ENCODE data around the gene STING1.
"Not testable (repeated sequence)": the region's sequence is repeated elsewhere in the genome, so short reads cannot be mapped to it uniquely, and the experiment has no call there.

STING1 gene

DNA sequence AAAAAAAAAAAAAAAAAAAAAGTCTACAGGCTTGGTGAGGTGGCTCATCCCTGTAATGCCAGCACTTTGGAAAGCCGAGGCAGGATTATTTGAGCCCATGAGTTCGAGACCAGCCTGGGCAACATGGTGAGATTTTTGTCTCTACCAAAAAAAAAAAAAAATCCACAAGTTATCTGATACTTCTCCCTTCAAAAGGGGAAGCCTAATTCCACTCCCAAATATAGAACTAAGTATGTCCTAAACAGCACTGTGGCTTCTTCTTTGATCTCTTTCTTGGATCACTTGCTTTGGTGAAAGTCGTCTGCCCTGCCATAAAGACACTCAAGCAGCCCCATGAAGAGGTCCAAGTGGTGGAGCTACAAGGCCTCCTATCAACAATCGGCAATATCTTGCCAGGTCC, 18.8 kb upstream of the STING1 start:
- no peak for DNase-seq

DNA sequence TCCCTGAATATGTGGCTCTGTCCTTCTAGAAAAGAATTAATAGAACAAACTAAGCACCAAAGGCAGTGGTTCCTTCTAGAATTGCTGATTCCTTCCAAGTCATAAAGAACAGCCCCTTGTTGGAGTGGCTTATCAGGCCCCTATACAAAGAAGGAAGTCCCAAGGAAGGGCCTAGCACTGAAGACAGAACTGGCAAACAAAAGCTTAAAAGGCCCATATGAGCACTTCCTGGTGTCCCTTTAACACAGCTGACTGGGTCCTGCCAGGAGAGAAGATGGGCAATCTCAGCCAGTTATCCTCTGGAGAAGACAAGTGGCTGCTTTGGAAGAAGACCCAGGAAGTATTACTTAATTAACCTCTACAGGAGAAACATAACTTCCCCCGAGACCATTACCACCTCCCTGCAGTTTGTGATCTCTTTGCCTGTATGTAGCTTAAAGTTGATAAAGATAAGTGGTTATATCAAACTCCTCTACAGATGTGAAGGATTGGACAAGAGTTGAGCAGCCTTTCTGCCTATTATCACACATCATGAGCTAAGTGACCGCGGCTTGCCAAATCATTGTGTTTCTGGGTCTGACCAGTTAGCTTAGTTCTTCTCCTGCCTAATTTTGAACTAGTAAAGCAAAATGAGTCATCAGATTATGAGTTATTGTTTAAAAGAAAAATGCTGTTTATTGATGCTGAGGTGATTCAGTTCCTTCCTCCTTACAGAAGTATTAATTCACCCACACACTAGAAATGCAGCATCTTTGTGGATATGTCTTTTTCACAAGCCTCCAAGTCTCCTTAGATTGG, 13.3 kb upstream of the STING1 start:
- DNase-seq: no peak

DNA sequence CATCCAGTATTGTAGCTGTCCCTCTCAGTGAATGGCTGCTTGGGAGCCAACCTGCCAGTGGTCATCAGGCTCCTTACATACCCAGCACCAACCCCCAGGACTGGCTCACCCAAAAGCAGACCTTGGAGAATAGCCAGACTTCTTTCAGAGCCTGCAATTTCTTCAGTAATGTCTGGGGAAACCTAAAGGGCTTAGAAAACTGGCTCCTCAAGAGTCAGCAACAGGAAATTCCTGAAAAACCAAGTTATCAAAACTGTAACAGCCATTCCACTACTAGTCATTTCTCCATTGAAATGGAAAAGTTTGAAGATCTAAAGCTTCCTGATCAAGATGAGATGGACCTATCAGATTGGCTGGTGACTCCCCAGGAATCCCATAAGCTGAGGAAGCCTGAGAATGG, 12.3 kb upstream of the STING1 start:
- no peak for DNase-seq

DNA sequence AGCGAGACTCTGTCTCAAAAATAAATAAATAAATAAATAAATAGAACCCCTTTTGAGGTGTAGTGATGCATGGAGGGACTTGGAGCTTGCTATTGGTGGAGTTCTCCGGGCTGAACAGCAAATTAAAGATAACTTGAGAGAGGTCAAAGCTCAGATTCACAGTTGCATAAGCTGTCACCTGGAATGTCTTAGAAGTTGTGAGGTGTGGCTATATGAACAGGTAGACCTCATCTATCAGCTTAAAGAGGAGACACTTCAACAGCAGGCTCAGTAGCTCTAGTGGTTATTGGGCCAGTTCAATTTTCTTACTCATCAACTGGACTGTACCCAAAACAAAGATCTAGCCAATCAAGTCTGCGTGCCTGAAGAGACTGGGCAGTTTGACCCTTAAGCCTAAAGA, 11.7 kb upstream of the STING1 start:
- DNase-seq: no peak

DNA sequence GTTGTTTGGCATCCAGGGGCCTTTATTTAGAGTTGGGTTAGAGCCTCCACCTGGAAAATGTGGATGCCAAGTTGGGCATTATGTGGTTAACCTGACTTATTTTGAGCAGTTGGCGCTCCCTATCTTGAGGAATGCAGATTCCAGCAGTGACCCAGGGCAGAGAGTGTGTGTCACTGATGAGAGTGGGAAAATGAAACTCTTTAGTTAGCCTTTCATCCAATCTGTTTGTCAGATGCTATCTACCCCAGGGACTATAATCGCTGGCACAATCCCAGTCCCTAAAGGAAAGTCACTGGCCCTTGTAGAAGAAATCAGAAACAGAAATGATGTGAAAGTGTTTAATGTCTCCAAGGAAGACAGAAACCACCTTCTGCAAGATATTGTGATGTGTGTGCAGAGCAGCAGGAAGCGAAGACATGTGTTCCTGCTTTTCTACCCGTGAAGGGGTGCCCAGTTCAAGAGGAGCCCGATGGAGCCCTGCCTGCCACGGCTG, 10.2 kb upstream of the STING1 start:
- DNase-seq: no peak

DNA sequence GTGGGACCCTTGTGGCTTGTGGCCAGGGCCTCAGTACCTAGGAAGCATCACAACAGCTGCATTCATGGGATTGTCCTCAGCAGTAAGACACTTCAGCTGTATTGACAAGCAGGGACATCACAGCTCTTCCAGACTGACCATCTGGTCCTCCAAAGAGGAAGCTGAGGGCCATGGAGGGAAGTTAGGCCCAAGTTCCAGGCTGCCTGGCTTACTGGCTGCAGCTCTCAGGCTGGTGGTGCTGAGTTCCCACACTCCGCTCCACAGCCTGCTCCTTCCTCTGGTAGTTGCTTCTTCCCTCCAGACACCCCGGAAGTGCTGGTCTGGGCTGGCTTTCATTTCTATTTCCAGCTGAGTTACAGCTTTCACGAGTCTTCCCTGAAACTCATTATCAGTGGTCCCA, 5.7 kb upstream of the STING1 start:
- DNase-seq: no peak

DNA sequence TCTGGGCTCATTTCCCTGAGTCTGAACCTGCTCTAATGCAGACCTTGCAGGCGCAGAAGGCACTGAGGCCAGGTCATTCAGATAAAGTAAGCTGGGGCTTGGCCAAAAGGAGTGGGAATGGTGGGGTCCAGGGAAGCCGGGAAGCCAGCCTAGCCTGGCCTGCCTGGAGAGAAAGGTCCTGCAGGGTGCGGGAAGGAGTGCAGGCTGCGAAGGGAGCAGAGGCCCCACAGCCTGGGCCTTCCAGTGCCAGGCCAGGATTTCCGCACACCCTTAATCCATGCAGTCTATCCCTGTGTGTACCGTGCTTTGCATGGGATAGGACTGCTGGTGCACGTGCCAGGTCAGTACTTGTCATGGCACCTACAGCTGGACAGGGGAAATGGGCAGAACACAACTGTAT, 3.6 kb upstream of the STING1 start:
- no peak for DNase-seq

DNA sequence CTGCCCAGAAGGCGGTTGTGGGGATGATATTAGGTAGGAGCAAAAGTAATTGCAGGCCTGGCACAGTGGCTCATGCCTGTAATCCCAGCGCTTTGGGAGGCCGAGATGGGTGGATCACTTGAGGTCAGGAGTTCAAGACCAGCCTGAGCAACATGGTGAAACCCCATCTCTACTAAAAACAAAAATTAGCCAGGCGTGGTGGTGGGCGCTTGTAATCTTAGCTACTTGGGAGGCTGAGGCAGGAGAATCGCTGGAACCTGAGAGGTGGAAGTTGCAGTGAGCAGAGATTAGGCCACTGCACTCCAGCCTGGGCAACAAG, 291 bp upstream of the STING1 start:
- DNase-seq: not testable (repeated sequence)

DNA sequence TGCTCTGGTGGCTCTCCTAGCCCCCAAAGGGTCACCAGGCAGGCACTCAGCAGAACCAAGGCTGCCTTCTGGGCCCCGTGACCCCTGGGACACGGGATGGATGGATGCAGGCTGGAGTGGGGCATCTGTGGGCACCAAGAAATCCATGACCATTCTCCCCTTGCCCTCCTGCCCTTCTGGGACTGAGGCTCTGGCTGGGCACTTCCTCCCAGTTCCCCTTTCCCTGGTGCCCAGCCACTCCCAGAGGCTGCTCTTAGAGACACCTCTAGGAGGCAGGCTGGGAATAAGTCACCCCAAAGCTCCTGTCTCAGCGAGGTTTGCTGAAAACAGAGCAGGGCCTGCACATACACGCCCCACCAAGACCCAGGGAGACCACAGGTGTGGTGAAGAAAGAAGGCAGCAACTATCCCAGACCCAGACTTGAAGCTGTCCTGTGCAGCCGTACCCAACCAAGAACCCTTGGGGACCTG, 943 bp downstream of the STING1 start:
- no peak for DNase-seq

DNA sequence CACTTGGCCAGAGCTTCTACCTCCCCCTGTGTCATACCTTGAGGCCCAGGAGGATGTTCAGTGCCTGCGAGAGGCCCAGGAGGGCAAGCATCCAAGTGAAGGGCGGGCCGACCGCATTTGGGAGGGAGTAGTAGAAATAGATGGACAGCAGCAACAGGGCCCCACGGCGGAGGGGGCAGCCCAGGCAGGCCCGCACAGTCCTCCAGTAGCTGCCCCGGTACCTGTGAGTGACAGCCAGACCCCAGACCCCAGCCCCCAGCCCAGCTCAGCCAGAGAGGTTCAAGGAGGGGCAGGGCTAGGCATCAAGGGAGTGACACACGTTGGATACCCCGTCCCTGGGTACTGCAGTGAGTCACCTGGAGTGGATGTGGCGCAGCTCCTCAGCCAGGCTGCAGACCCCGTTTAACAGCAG, 1.4 kb downstream of the STING1 start:
- no peak for DNase-seq

DNA sequence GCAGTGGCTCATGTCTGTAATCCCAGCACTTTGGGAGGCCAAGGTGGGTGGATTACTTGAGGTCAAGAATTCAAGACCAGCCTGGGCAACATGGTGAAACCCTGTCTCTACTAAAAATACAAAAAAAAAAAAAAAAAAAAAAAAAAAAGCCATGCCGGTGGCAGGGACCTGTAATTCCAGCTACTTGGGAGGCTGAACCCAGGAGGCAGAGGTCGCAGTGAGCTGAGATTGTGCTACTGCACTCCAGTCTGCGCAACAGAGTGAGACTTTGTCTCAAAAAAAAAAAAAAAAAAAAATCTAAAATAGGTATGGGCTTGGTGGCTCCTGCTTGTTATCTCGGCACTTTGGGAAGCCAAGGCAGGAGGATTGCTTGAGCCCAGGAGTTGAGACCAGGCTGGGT, 2.8 kb downstream of the STING1 start:
- DNase-seq: not testable (repeated sequence)

DNA sequence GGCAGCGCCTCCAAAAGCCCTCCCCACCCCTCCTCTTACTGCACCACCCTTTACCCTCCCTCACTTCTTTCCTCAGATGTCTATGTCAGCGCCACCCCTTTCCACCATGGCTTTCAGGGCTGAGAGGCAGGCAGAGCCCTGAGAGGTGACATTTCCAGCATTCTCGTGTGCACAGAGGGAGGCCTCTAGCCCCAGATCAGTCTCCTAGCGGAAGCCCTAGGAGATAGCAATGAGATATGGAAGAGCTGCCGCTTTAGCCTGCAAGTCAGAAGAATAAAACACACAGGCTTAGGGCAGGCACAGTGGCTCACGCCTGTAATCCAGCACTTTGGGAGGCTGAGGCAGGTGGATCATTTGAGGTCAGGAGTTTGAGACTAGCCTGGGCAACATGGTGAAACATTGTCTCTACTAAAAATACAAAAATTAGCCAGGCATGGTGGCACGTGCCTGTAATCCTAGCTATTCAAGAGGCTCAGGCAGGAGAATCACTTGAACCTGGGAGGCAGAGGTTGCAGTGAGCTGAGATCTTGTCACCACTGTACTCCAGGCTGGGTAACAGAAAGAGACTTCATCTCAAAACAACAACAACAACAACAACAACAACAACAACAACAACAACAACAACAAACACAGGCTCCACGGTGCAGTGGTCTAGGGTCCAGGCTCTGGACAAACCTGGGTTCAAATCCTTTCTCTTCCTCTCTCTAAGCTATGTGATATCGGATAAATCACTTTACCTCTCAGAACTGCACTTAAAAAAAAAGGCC, 3.7 kb downstream of the STING1 start:
- DNase-seq: not testable (repeated sequence)

DNA sequence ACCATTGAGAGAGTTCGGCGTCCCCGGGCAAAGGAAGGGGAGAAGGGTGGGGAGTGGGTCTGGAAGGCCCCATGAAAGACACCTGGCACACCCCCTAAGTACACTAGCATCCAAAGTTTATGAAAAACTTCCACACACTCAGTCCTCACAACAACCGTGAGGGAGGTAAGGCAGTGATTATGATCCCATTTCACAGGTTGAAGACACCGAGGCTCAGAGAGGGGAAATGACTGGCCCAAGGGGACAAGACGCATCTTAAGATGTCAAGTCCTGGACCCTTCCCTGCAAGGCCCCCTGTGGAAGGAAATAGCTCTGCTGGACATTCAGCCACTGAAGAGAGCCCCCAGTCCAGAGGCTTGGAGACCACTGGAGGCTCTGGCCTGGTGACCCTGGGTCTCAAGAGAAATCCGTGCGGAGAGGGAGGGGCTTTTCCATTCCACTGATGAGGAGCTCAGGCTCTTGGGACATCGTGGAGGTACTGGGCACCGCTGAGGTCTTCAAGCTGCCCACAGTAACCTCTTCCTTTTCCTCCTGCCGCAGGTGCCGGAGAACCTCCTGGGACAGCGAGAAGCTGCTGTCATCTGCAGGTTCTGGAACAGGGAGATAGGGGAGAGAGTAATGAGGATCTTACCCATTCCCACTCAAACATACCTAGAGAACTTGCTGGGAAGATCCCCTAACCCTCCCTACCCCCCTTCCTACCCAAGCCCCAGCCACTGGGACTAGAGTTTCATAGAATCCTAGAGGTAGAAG, 6.5 kb downstream of the STING1 start:
- no peak for DNase-seq

DNA sequence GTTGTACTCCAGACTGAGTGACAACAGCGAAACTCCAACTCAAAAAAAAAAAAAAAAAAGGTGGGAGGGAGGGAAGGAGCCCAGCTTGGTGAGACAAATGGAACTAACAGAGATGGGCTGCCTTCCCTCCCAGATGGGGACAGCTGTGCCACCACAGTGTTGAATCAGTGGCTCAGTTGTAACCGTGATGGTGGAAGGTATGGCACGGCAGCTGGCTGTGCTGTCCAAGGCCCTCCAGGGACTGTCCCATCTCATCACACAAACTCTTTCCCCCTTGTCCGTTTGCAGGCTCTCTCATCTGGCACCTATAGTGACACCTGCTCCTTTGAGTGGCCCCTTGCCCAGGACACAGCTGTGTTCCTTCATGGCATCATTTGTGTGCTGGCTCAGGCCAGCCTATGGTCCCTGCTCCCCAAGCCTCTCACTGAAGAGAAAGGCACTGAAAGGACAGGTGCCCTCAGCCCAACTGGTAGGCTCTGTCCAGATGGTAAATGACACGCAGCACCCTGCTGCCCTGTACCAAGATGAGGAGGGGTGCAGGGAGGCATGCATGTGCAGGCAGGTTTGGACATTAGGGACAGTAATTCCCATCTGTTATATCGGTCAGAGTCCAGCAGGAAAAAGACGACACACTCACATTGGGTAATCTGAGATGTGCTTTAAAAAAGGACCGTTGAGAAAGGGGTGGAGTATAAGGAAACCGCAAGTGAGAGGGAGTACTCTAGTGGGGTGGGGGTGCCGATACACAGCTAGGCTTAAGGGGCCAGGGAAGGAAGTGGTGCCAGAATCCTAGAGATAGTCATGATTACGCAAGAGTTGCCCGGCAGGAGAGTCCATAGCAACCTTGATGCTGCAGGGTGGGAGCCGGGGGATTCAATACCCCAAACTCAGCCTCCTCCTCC, 7.4 kb downstream of the STING1 start:
- DNase-seq: no peak

DNA sequence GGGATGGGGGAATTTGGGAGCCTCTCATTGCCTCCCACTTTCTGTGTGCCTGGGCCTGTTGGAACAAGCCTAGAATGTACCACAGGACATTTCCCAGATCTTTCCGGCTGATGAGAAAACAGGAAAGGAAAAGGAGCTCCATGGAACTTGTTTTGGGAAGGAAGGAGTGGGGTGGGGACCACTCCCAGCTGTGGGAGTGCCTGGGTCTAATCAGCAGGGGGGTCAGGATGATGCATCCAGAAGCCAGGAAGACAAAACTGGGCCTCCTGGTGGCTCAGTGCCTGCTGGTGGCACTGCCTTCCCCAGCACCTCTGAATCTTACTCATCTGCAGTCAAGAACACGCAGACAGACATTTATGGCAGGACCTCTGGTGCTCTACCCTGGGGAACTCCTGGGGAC, 9.0 kb downstream of the STING1 start:
- no peak for DNase-seq

DNA sequence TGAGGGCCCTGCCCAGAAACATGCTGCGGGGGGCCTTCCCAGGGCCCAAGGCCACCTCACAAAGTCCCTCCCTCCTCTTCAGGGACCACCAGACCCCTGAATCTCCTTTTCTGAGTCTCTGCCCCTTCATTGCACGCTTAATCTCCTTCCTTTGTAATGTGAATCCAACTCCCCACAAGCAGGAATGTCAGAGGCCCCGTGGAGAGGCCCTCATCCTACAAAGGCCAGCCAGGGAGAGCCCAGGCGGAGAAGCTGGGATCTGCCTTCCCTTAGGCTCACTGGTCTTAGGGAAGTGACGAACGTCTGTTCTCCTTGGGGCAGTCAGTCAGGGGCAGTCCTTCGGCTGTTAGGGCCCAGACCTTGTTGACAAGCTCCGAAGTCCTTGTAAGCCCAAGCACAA, 9.5 kb downstream of the STING1 start:
- DNase-seq: no peak

DNA sequence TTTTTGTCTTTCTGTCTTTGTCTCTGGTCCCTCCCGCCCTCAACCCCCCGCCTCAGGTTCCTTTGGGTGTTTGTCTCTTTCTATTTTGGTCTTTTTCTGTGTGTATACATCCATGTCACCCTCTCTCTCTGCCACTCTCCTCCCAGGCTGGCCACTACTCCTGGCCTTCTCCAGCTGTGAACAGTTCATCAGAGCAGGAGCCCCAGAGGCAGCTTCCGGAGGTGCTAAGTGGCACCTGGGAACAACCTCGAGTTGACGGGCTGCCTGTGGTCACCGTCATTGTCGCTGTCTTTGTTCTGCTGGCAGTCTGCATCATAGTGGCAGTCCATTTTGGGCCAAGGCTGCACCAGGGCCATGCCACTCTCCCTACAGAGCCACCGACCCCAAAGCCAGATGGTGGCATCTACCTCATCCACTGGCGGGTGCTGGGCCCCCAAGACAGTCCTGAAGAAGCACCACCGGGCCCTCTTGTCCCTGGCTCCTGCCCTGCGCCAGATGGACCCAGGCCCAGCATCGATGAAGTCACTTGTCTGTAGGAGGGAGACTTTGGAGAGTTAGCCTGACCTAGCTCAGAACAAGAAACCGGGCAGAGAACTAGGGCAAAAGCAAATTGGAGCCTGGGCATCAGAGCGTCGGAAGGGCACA, 10.1 kb downstream of the STING1 start:
- DNase-seq: no peak

DNA sequence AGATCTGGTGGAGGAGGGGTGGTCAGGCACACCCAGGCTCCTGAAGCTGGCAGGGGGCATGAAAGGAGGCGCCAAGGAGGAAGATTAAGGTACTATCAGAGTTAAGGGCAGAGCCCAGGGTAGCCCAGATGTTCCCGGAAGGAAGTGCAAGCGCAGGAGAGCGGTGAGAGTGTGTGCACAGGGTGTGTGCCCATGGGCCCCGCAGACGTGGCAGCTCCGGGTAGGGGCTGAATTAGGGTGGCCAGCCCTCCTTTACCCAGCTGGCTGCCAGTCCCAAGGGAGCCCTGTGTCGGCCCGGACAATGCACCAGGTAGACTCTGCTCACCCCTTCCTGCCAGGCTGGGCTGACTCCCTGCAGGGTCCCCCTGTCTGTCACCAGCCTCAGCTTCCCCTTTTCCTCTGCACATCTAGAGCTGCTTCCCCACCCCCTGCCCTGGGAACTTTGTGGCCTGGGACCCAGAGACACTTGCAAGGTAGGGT, 11.7 kb downstream of the STING1 start, which contains the start of gene SMIM33:
TSS of gene SMIM33 (plus strand) at position 184 of the 480 bp plus-strand sequence. CDS start at position 302, 118 bp downstream.
- no peak for DNase-seq

DNA sequence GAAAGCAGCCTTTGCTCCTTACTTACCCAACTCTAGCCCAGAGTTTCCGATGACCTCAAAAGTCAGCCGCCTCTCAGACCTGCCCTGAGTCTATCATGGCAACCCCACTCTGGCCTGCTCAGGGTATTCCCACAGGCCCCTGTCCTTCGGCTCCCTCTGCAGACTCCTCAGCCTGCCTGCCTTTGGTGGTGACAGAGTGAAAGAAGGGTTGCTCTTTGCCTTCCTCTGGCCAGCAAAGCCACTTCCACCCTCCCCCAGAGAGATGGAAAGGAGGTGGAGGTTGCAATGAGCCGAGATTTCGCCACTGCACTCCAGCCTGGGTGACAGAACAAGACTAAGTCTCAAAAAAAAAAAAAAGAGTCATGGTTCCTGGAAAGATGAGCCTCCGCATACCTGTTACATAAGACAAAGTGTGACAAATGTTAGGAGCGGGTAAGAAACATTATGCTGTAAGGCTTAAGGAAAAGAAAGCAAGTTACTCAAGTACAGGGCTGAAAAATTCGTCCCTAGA, 14.1 kb downstream of the STING1 start:
- no peak for DNase-seq

DNA sequence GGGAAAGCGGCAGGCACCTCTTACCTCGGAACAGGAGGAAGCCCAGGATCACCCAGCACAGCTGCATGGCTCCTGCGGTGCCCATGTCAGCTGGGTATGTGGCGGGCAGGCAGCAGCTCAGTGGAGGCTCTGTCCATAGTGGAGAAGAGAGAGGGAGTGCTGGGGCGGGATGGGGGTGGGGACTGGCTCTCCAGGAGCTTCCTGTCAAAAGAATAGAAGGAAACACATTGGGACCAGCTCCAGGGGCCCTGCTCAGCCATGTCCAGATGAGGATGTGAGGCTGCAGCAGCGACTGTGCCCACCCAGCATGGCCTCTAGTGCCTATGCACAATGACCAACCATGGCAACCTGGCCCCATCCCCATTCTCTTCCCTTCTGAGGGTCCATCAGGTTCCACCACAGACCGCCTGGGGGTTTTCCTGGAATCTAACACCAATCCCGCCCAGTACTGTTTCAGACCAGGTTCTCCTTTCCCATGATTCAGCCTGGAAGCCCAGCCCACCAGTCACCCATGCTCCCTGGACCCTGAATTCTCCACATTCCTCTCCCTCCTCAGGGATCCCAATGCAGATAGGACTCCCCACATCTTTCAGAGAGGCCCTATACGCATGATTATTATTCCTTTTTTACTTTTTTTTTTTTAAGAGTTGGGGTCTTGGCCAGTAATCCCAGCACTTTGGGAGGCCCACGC, 19.8 kb downstream of the STING1 start, which contains the start of gene ECSCR:
TSS of gene ECSCR (minus strand) at position 158 of the 691 bp plus-strand sequence. CDS start at position 85, 73 bp downstream.
- no peak for DNase-seq

DNA sequence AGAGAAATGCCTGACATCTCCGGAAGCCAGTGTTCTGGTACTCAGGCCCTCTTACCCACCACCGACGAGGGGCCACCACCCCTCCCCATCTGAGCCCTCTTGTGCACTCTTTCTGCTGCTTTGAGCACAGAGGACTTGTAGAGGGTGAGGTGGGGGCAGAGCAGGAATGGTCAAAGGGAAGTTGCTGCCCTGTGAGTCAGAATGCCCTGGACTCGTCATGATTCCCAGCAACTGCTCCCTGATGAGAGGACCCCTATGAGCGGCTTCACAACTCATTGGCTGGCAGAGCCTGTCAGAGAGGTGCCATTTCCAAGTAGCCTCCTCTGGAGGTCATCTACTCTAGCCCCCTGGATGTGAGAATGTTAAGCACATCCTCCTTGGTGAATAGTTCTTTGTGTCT, 20.9 kb downstream of the STING1 start:
- DNase-seq: no peak

Data from NCI-H2081 treated with DMSO at 0.1 percent for 48 hours (cell line).